Activated CD8-positive, alpha-beta T cell treated with anti-CD3 and anti-CD28 coated beads, Interleukin-2, amount 10 ng/mL, durations not matched to agents 7 days and 5 days (primary cell): ENCODE measurements around the gene PCDH17. TPM values are rescaled to one million over a fixed set of nuclear protein-coding genes. Genes with fewer than 3 reads are reported as not detected.

Experiments used
- ATAC-seq: fragments of 150-1000 bp; cut with Tn5 transposase; one replicate; pipeline ENCODE4 v1.10.0; 2021; ENCODE audit warnings: moderate library complexity
- CTCF ChIA-PET: fragments of 350-600 bp; sonication (Branson Sonifier 250); formaldehyde crosslinking; loops from one replicate; lab custom pipeline; 2021; ENCODE audit warnings: antibody characterized with exemption; lab: Charles Lee
- POLR2A ChIA-PET: fragments of 350-600 bp; sonication (Branson Sonifier 250); formaldehyde crosslinking; loops from one replicate; lab custom pipeline; 2021; ENCODE audit warnings: antibody characterized with exemption; lab: Charles Lee
- DNase-seq: peaks from one replicate; pipeline ENCODE4 v3.0.0-alpha.2; 2020
- H3K27ac Mint-ChIP-seq: one replicate; pipeline ENCODE4 v1.8.0; 2021; ENCODE audit warnings: mild to moderate bottlenecking, mixed read lengths
- H3K27me3 Mint-ChIP-seq: one replicate; pipeline ENCODE4 v1.8.0; 2021; ENCODE audit warnings: low read depth, mixed read lengths
- H3K36me3 Mint-ChIP-seq: one replicate; pipeline ENCODE4 v1.8.0; 2021; ENCODE audit warnings: low read depth, mixed read lengths
- H3K4me1 Mint-ChIP-seq: one replicate; pipeline ENCODE4 v1.8.0; 2021; ENCODE audit warnings: low read depth, mixed read lengths
- H3K4me3 Mint-ChIP-seq: one replicate; pipeline ENCODE4 v1.8.0; 2021; ENCODE audit warnings: mild to moderate bottlenecking, mixed read lengths
- H3K9me3 Mint-ChIP-seq: one replicate; pipeline ENCODE4 v1.8.0; 2022; ENCODE audit warnings: mixed read lengths; ENCODE audit not compliant: insufficient read depth
- total RNA-seq, 2 experiments: library from RNA; stranded (reverse); gene quantifications; one replicate each; pipeline ENCODE4 v1.2.3, GENCODE V29; 2021

PCDH17 gene, protein sequence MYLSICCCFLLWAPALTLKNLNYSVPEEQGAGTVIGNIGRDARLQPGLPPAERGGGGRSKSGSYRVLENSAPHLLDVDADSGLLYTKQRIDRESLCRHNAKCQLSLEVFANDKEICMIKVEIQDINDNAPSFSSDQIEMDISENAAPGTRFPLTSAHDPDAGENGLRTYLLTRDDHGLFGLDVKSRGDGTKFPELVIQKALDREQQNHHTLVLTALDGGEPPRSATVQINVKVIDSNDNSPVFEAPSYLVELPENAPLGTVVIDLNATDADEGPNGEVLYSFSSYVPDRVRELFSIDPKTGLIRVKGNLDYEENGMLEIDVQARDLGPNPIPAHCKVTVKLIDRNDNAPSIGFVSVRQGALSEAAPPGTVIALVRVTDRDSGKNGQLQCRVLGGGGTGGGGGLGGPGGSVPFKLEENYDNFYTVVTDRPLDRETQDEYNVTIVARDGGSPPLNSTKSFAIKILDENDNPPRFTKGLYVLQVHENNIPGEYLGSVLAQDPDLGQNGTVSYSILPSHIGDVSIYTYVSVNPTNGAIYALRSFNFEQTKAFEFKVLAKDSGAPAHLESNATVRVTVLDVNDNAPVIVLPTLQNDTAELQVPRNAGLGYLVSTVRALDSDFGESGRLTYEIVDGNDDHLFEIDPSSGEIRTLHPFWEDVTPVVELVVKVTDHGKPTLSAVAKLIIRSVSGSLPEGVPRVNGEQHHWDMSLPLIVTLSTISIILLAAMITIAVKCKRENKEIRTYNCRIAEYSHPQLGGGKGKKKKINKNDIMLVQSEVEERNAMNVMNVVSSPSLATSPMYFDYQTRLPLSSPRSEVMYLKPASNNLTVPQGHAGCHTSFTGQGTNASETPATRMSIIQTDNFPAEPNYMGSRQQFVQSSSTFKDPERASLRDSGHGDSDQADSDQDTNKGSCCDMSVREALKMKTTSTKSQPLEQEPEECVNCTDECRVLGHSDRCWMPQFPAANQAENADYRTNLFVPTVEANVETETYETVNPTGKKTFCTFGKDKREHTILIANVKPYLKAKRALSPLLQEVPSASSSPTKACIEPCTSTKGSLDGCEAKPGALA (N-terminal part only)
- not detected for total RNA-seq

DNA sequence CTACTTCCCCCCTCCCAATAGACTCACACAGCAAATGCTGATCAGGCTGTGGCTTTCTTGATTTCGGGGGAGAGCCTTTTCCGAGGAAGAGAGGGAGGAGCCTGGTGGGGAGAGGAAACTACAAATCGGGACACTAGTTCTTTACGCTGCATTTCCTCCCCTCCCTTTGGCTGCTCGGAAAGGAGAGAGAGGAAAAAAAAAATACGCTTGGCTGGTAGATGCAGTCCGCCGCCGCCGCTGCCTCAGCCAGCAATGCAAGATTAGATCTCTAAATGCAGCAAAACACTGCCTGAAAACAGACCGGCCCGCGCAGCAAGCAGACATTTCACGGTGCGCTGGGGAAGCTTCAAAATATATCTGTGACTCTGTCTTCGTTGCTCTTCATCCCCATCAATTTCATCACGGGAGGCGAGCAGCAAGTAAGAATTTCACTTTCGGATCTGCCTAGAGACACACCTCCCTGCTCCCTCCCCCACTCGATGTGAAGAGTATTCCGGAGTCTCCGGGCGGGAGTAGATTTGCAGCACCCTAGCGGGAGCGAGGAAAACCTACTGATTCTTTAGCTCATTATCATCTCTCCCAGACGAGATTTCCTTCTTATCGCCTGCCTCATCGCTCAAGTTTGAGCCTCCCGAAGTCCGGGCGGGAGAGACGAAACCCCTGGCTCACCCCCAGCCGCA is at the start of gene PCDH17:
Gene PCDH17, plus strand, starts transcription at position 149 of the 680 bp plus-strand sequence. CDS start 803 bp downstream, outside the sequence.
- Mint-ChIP-seq H3K27me3 (peaks cover 52% of the 10 kb centered on the region), H3K27ac (peak within 1 kb of the TSS; percentile 58), H3K4me1 (peaks cover 28% of the 10 kb centered on the region), H3K4me3 (peak within 1 kb of the TSS; percentile 59), H3K9me3 (peaks cover 11% of the 10 kb centered on the region), H3K36me3 (peaks cover 18% of the 10 kb centered on the region)
- ATAC-seq, result no peak
- ChIA-PET CTCF (no interaction called here), POLR2A (no interaction called here)
- DNase-seq, result no peak

DNA sequence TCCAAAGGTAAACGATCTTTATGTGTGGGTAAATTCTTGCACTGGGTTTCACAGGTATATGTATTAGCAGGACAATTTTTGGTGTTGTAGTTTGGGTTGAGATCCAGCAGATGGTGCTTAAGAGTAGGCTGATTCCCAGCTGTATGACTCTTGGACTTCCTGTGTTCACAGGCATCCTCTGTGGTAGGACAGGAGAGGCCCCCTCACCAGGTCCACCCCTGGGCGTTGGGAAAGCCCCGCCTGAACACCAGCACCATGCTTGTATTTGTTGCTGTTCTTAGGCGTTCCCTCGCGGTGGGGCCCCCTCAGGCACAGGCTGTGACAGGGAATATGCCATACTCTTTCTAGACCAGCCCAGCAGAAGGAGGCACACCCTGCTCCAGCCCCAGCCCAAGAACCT is 49.5 kb upstream of the PCDH17 start:
- ChIA-PET CTCF (no interaction called here), POLR2A (no interaction called here)
- H3K9me3 Mint-ChIP-seq, result peaks cover 12% of the 10 kb centered on the region
- H3K36me3 Mint-ChIP-seq, result no peaks in the 10 kb centered on the region
- H3K4me3 Mint-ChIP-seq, result no peak overlapping the region
- no peak for DNase-seq
- no peaks in the 10 kb centered on the region for H3K27me3 Mint-ChIP-seq
- no peaks in the 10 kb centered on the region for H3K4me1 Mint-ChIP-seq
- H3K27ac Mint-ChIP-seq, result no peak overlapping the region
- no peak for ATAC-seq

DNA sequence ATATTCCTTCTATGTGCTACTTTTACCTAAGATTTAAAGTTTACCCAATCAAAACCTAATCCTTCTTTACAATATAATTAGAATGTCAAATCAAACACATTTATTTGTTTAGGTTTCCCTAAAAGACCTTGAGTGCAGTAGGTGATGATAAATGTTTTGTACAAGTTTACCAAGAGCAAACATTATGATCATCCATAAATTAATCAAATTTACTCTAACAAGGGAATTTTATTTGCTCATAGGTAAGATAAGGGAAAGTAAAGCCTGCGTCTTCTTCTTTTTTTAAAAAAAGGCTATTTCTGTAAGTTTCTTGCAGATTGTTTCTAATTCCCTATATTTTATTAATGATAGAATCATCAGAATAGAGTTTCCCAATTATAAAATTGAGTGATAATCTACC is 48.0 kb upstream of the PCDH17 start:
- no peak for DNase-seq
- ChIA-PET POLR2A (no interaction called here), CTCF (no interaction called here)
- no peaks in the 10 kb centered on the region for H3K36me3 Mint-ChIP-seq
- H3K4me1 Mint-ChIP-seq, result no peaks in the 10 kb centered on the region
- peaks cover 5% of the 10 kb centered on the region for H3K9me3 Mint-ChIP-seq
- no peak overlapping the region for H3K4me3 Mint-ChIP-seq
- ATAC-seq, result no peak
- H3K27ac Mint-ChIP-seq, result no peak overlapping the region
- no peaks in the 10 kb centered on the region for H3K27me3 Mint-ChIP-seq

DNA sequence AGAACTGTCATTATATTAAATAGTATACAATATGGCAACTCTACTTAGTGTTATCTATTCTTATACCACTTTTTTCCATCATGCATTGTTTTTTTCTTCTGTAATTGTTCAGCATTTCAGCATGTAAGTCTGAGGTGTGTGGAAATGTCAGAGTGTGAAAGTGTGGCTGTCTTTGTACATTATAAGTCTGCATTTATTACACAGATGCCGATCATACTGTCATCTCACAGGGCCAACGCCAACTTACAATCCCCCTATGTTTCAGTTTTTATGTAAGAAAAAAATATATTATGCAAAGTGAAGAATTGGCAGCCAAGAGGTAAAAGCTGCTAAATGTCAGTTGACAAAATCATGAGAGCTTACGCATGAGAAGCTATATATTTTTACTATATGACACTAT is 42.9 kb upstream of the PCDH17 start:
- Mint-ChIP-seq H3K27ac (no peak overlapping the region), H3K4me3 (no peak overlapping the region), H3K36me3 (no peaks in the 10 kb centered on the region), H3K9me3 (no peaks in the 10 kb centered on the region), H3K27me3 (no peaks in the 10 kb centered on the region), H3K4me1 (no peaks in the 10 kb centered on the region)
- POLR2A ChIA-PET, result no interaction called here
- DNase-seq, result no peak
- no peak for ATAC-seq
- CTCF ChIA-PET, result no interaction called here

DNA sequence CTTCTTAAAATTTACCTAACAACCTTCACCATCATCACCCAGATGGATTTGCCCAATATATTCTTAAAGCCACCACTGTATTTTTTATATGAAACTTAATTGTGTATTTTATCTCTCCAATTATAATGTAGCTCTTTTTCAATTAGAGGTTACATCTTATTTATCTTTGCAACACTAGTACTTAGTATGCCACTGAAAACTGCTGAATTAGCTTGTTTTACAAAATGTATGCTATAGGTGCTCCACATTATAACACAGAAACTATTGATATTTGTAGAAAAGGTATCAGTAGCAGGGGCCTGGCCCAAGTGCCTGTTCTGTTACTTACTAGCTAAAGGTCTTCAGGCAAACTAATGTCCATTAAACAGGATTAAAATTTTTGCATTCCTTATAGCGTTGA is 35.8 kb upstream of the PCDH17 start:
- Mint-ChIP-seq H3K4me1 (no peaks in the 10 kb centered on the region), H3K36me3 (no peaks in the 10 kb centered on the region), H3K9me3 (peaks cover 8% of the 10 kb centered on the region), H3K27me3 (no peaks in the 10 kb centered on the region), H3K27ac (no peak overlapping the region), H3K4me3 (no peak overlapping the region)
- ChIA-PET CTCF (no interaction called here), POLR2A (no interaction called here)
- ATAC-seq, result no peak
- DNase-seq, result no peak

DNA sequence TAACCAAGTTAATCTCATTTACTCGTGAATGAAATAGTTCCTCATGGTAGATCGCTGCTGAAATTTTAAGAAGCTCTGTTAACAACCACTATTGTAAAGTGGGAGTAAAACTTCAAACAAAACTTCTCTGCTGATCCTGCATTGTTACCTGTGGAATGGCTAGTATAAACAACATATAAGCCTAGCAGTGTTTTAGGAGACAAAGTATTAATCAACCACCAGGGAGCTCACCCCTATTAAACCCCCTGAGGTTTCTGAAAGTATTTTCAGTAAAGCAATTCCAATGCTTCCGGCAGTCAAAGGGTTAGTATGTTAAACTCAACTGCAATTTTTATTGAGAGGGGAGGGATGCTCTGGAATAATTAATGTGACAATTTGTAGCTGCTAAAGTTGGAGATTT is 30.0 kb upstream of the PCDH17 start:
- H3K9me3 Mint-ChIP-seq, result peaks cover 5% of the 10 kb centered on the region
- no peak overlapping the region for H3K27ac Mint-ChIP-seq
- H3K36me3 Mint-ChIP-seq, result no peaks in the 10 kb centered on the region
- ChIA-PET POLR2A (no interaction called here), CTCF (no interaction called here)
- no peak overlapping the region for H3K4me3 Mint-ChIP-seq
- ATAC-seq (no peak), DNase-seq (no peak)
- no peaks in the 10 kb centered on the region for H3K4me1 Mint-ChIP-seq
- no peaks in the 10 kb centered on the region for H3K27me3 Mint-ChIP-seq

DNA sequence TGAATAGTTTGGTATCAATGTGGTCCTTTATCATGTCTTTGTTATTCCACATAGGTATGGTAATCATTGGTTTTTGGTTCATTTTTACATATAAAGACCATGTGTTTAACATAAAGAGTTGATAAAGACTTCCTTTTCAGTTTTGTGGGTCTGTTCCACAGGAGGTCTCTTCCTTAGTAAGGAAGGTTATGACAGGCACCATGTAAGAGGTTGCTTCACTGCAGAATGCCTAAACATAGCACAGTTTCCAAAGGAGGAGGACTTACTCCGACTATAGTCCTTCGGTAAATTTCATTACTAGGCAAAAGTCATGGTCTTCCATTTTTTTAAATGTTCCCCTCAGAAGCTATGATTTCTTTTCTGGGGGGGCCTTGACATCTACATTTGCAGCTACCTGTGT is 27.1 kb upstream of the PCDH17 start:
- no peaks in the 10 kb centered on the region for H3K4me1 Mint-ChIP-seq
- no peaks in the 10 kb centered on the region for H3K27me3 Mint-ChIP-seq
- no peak overlapping the region for H3K4me3 Mint-ChIP-seq
- H3K36me3 Mint-ChIP-seq, result no peaks in the 10 kb centered on the region
- ChIA-PET CTCF (interaction anchor here (1.2 kb wide), 1 partner anchor 20 kb away, joined by 4 read pairs; no protein-coding TSS in a partner anchor), POLR2A (no interaction called here)
- H3K27ac Mint-ChIP-seq, result no peak overlapping the region
- ATAC-seq (no peak), DNase-seq (no peak)
- H3K9me3 Mint-ChIP-seq, result no peaks in the 10 kb centered on the region

DNA sequence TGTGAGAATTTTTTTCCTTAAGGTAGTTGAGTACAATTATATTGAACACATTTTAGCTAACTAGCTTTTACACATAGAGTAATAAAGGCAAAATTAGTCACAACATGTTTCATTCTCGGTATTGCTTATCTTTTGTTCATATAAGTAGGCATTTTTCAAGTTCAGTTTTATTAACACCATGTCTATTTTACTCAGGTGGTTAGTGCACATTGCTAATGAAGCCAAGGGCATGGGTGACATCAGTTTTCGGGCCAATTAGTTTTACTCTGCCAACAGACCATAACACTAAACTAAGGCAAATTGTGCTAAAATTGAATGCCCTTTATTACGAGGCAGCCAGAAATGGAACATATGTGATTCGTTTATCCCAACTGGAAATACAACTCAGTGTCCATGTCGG is 19.6 kb upstream of the PCDH17 start:
- Mint-ChIP-seq H3K27ac (no peak overlapping the region), H3K36me3 (no peaks in the 10 kb centered on the region), H3K4me1 (no peaks in the 10 kb centered on the region), H3K27me3 (no peaks in the 10 kb centered on the region), H3K9me3 (no peaks in the 10 kb centered on the region), H3K4me3 (no peak overlapping the region)
- ChIA-PET CTCF (no interaction called here), POLR2A (no interaction called here)
- ATAC-seq (no peak), DNase-seq (no peak)

DNA sequence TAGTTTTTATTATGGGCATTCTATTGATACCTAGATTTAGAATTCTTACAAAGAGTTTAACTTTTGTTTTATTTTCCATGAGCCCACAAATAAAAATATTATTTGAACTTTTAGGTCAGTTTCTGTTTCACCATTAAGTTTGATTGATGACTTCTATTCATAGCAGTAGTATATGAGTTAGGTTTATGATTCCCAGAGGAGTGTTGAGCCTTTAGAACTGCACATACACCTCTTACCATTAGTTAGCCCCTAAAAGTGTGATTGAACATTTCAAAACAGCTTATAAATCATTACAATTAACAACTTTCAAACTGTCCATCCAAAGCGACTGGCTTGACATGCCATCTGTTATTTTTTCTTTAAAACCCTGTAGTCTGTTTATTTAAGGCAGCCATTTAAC is 19.0 kb upstream of the PCDH17 start:
- H3K27ac Mint-ChIP-seq, result no peak overlapping the region
- POLR2A ChIA-PET, result no interaction called here
- no peaks in the 10 kb centered on the region for H3K4me1 Mint-ChIP-seq
- no peaks in the 10 kb centered on the region for H3K9me3 Mint-ChIP-seq
- no peak overlapping the region for H3K4me3 Mint-ChIP-seq
- ATAC-seq, result no peak
- H3K36me3 Mint-ChIP-seq, result no peaks in the 10 kb centered on the region
- H3K27me3 Mint-ChIP-seq, result no peaks in the 10 kb centered on the region
- CTCF ChIA-PET, result no interaction called here
- DNase-seq, result no peak

DNA sequence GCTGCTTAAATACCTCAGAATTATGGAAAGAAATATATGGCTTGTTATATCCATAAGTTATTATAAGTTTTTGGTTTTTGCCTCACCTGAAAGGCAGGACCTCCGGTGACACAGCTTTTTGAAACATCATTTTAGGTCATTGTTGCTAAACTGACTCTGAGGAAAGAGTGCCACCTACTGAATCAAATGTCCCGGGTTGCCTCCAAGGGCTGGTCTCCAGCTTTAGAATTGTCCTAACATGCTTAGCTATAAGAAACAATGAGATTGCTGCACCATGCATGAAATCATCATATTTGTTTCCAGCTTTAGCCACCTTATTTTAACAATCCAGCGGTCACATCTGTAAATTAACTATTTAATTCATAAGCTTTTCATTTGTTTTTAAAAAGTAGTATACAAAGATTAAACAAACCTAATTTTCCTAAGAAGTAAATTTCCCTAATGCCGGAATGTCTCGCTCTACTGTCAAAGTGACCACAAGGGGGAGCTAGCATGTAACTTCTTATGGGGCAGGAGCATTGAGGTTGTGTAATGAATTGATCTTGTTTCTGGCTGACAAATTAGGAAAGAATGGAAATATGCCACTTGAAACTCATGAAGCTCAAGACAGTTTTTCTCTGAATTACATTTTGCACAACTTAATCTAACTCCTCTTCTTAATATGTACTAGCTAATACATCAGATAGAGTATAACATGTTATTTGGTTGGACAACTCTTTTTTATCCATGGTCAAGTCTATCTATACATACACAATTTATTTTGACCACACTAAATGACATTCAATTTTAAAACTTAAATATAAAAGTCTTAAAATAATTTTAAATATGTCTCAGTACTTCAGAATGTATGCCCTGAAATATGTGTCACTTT is 6.7 kb upstream of the PCDH17 start:
- peaks cover 6% of the 10 kb centered on the region for H3K4me1 Mint-ChIP-seq
- ATAC-seq (no peak), DNase-seq (peak; percentile 26)
- CTCF ChIA-PET, result interaction anchor here (0.7 to 2.0 kb wide), 7 partner anchors 15 to 1693 kb away, joined by 3 to 4 read pairs (median 3); no protein-coding TSS in a partner anchor
- POLR2A ChIA-PET, result no interaction called here
- H3K9me3 Mint-ChIP-seq, result no peaks in the 10 kb centered on the region
- H3K27ac Mint-ChIP-seq, result no peak overlapping the region
- H3K4me3 Mint-ChIP-seq, result no peak overlapping the region
- H3K36me3 Mint-ChIP-seq, result no peaks in the 10 kb centered on the region
- H3K27me3 Mint-ChIP-seq, result peaks cover 14% of the 10 kb centered on the region

DNA sequence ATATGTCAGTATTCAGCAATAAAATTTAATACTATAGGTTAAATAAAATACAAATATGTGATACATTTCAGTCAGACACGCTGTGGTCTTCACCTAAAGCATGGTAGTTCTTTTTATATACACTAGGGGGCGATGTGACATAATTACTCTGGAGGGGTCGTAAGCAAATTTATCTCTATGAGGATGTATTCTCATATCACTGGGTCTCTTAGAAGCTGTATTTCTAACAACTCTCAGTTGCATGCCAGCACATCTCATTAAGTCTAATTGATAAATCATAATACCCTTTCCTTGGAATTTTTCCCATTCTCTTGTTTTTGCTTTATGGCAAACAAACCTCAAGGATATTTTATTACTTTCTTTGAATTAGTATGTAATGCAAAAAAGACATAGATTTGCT is 3.9 kb upstream of the PCDH17 start:
- no peak overlapping the region for H3K27ac Mint-ChIP-seq
- H3K4me3 Mint-ChIP-seq, result no peak overlapping the region
- ATAC-seq (no peak), DNase-seq (no peak)
- H3K4me1 Mint-ChIP-seq, result peaks cover 28% of the 10 kb centered on the region
- POLR2A ChIA-PET, result no interaction called here
- CTCF ChIA-PET, result no interaction called here
- H3K9me3 Mint-ChIP-seq, result peaks cover 8% of the 10 kb centered on the region
- H3K36me3 Mint-ChIP-seq, result peaks cover 12% of the 10 kb centered on the region
- H3K27me3 Mint-ChIP-seq, result peaks cover 41% of the 10 kb centered on the region
